Measurements from ENCODE around the gene FAM83E. TPM values are rescaled to one million over a fixed set of nuclear protein-coding genes. Genes with fewer than 3 reads are reported as not detected.

Gene FAM83E
- total and polyA plus RNA-seq, 2 of the 8 experiments (the other 6 are each of a cell fraction or from before 2014, with no cell fraction given), result 1.8 to 5.3 TPM

GRCh38 chr19:48588670-48589401 is 26.0 kb downstream of the FAM83E start (continued):
- no peak for TF ChIP-seq GTF2F1 (IDR thresholded peaks at IDR 0.05; ENCODE audit: borderline replicate concordance, low read depth, low read length)
- 0 out of 2 replicates have a peak, but pooled peaks have one; percentile 15 for TF ChIP-seq NRF1 (IDR thresholded peaks at IDR 0.05; ENCODE audit: low read depth, low read length)
- TF ChIP-seq CHD1 (IDR thresholded peaks at IDR 0.05; ENCODE audit: low read depth, low read length), result no peak
- TF ChIP-seq SIX5 (IDR thresholded peaks at IDR 0.05; ENCODE audit: low read depth, low read length), result no peak
- TF ChIP-seq CREB1 (IDR thresholded peaks at IDR 0.05), result peak; percentile 75
- no peak for TF ChIP-seq SP2 (IDR thresholded peaks at IDR 0.05; ENCODE audit: low read length)
- no peak for TF ChIP-seq RXRA (IDR thresholded peaks at IDR 0.05; ENCODE audit: insufficient read depth, low read depth, low read length)
- no peak for TF ChIP-seq ATF2 (IDR thresholded peaks at IDR 0.05; ENCODE audit: low read length)
- no peak for TF ChIP-seq FOSL1 (IDR thresholded peaks at IDR 0.05; ENCODE audit: insufficient read depth, low read depth, low read length)
